GM03348 (cell line): ENCODE measurements around the gene MIDN.
A peak's percentile ranks its signal among the peaks of the same experiment; 100 is the strongest.

Experiments
- DNase-seq: peaks from one replicate; pipeline ENCODE4 v3.0.0; 2012; ENCODE audit warnings: low spot score

MIDN gene

GRCh38 chr19:1259206-1259875, 11.0 kb downstream of the MIDN start:
- DNase-seq = no peak

DNA sequence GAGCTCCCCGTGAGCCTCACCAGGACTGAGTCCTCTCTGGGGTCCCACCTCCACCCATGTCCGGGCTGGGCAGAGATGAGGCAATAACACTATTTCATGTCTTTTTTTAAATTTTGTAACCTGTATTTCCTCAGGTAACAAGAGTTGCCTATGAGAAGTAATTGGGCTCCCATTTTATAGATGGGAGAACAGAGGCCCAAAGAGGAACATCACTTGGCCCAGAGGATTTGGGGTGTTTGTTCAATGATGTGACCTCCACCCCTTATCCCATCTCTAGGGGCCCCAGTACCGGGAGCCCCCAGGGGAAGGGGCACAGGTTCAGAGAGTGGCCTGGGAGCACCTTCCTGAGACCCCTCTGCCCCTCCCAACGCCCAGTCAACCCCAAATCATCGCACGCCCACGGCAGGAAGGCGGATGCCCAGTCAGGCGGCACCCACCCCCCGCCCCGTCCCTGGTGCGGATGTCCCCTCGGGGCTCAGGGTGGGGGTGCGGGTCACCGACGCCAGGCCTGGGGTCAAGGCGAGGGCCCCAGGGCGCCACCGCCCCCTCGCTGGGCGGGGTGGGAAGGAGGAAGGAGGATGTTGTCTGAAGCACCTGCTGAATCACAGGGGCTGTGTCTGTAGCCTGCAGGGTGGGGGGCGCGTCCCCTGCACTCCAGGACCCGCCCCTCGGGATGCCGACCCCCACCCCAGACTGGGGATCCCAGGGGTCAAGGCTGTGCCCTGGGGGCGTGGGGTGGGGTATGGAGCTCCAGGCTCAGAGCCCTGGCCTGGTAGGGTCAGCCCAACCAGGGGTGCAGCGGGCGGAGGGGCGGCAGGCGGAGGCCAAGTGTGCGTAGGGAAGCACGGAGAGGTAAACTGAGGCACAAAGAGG, 11.7 kb downstream of the MIDN start:
- no peak for DNase-seq

DNA sequence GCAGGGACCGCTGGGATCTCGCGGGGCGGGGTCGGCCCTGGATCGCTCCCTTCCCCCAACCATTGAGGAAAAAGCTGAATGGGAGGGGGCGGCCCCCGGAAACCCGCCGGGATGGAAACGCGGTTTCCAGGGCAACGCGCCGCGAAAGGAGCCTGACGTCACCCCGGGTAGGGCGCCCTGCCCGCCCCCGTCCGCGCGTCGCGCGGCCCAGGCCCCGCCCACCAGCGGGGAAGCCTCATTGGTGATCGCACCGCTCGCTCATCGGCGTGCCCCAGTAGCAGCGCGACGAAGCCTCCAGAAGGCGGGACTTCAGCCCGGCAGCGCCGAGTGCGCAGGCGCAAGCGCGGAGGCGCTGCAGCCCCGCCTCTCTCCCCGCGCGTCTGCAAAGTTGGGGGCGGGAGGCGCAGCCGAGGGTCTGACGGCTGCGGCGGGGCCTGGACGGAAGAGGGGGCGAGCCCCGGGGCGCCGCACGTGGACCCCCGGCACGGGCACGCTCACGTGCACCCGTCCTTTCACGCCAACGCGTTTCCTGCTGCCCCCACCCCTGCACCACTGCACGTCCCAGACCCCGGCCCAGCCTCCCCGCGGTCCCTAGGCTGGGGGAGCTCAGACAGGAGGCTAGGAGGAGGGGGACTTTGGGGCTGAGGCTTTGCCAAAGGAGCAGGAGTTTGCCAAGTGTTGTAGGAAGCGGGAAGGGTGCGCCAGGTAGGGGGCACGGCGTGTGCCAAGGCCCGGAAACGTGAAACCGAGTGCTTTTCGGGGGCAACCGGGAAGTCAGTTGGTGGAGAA, 12.6 kb downstream of the MIDN start:
- peak; percentile 95 for DNase-seq

- DNase-seq = no peak
These were observed 13.1 kb downstream of the MIDN start for GRCh38 chr19:1261538-1261797.

- no peak for DNase-seq
These were observed 13.6 kb downstream of the MIDN start for GRCh38 chr19:1261798-1262622.

DNA sequence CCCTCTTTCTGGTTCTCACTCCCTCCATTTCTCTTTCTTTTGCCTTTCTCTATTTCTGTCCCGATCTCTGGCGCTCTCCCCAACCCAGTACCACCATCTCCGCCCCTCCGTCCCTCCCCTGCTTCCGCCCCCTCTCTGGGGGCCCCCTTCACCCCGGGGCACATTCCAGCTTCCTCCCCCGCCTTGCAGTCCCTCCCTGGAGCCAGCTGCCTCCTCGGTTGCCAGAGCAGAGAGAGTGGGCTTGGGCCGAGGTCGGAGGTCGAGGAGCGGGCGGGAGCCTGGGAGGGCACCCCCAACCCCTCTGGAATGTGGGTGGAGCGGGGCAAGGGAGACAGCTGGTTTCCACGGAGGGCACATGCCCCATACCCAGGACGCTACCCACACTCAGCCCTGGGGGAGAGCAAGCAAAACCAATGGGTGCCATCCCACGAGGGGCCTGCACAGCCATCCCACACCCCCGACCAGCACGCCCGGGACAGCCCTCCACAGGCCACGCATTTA, 14.3 kb downstream of the MIDN start:
- no peak for DNase-seq

DNA sequence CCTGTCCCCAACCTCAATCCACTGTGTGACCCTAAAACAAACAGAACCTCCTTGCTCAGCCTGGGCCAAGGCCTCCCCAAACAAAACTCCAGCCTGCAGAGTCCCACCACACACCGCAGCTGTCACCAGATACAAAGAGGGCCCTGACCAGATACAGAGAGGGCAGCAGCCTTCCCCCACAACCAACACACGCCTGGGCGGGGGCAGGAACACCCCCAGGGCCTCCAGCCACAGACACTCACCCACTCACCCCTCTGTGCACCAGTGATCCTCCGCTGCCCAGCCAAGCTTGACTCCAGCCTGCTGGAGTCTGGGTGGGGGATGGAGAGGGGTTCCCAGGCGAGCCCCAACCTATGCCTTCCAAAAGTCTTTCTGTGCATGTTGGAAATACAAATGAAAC, 14.8 kb downstream of the MIDN start:
- no peak for DNase-seq

GRCh38 chr19:1264801-1265614, 16.6 kb downstream of the MIDN start:
- DNase-seq = peak; percentile 86

DNA sequence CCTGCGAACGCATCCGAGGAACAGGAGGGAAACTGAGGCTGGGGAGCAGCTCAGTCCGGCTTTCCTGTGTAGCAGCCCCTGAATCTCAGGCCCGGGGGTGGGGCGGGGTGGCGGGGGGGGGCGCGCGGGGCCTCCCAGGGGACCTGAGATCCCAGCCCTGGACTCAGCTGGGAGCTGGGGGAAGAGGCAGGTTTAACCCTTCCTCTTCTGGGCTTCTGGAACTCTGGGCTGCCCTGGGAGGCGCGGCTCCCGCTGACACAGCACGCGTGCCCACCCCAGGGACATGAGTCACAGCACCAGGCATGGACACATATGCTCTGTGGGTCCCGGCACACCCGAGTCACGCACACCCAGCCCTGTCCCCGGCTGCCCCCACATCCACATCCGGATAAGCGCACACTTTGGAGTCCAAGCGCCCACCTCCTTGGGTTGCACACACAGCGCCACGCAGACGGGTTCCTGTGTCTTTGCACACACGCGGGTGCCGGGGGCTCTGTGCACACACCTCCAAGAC, 17.3 kb downstream of the MIDN start:
- DNase-seq = peak; percentile 70

DNA sequence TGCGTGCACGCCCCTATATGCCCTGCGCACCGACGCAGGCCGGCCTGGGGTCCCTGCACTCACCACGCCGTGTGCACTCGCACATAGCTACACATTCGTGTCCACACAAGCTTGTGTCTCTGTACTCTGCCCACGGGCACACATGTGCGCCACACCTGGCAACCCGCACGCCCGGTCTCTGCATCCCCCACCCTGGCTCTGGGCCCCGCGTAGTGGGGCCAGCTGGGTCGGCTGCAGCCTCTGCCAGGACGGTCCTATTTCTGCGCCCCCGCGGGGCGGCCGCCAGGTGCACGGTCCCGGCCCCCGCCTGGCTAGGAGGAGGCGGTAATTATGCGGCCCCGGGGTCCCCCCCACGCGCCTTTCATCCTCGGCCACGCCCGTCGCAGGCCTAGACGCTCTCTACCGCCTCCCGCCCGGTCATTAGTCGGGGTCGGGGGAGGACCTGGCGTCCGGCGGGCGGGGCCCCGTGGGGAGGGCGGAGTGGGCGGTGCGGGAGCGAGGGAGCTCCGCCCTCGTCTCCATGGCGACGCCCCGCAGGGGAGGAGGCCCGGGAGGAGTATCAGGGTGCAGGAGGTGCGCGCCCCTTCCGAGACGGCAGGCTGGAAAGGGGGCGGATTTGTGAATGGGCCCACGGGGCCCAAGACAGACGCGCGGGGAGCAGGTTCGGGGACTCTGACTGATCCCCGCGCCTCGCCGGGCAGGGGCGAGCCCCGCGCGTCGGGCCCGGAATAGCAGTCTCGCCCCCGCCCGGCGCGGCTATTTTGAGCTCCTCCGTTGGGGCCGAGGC, 17.9 kb downstream of the MIDN start:
- DNase-seq = peak; percentile 93

DNA sequence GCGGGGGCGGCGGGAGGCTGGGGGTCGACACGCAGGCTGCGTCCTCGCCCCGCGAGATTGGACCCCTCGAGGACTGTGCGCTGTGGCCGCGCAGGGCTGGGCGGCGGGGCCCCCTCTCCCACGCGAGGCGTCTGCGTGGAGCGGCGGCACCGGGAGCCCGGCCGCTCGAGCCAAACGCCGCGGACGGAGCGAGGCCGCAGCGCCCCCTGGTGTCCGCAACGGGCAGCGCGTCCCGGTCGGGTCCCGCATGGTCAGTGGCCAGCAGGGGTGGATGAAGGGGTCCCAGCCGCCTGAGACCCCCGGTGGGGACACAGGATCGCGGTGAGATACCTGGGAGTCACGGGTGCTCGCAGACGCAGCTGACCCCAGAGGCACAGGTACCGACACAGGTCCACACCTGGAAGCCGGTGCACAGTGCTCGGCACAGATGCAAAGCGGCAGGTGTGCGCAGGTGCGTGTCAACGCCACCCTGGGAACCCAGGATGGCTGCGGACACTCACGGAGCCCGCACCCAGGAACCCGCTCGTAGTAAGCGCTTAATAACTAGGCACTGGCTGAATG, 18.6 kb downstream of the MIDN start:
- peak; percentile 76 for DNase-seq

DNA sequence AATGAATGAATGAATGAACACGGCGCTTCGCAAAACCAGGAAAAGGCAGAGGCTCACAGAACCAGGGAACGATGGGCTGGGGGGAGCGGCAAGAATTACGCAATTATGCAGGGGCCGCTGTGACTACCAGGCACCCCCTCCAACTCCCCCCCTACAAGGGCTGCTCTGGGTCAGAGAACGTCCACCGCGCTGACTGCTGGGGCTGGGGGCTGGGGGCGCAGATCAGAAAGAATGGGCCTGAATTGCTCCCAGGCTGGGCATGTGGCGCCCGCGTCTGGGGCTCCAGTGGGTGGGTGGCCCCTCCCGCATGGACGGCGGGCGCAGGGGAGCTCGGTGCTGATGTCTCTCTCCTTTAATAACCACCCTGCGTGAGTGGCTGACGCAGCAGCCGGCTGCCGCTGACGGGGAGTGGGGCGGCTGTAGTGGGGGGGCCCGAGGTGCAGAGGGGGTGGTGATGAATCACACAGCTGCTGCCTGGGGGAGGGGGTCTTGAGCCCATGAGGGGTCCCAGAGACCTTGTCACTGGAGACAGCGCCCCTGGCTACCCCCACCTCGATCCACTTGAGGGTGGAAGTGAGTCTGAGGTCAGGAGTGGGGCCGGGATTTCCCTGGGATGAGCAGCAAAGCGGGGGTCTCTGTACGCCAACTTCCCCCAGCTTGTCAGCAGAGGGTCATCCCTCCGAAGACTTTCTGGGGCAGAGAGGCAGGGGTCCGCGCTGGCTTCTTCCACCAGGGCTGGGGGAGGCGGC, 19.3 kb downstream of the MIDN start:
- DNase-seq = no peak

DNA sequence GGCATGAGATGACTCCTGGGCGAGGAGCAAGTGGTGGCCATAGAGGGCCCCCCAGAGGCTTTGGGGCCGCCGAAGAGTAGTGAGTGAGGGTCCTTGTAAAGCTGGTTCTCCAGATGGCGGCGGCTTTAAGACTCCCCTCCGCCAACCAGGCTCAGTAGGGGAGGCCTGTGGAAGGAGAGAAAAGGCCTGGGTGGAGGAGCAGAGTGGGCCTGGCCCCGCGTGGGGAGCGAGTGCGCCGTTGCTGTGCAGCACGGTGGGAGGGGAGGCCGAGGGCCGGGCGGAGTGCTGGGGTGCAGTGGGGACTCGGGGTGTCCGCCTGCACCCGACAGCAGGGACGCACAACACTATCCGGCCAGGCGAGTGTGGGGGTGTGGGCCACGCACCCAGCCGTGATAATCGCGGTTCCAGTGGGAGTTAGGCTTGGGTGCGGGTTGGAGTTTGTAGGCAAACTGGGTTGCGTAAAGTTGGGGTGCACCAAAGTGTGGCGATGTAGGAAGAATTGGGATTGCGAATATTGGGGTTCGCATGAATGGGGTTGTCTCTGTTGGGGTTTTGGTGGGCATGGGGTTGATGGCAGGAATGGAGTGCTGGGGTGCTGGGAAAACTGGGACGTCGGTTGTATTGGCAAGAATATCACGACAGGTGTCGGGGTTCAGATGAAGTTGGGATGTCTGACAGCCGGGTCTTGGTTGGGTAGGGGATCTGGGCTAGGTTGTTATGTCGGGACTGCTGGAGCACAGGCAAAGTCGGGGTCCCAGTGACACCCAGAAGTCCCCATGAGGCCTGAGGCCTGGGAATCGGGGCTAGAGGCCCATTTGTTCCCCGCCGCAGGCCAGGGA, 20.1 kb downstream of the MIDN start:
- no peak for DNase-seq

GRCh38 chr19:1269065-1269477, 20.7 kb downstream of the MIDN start, which contains the start of gene CIRBP:
CIRBP (plus strand) TSS chr19:1269332; CDS start chr19:1270934, 1,602 bp downstream.
- peak; percentile 97 for DNase-seq

- peak; percentile 94 for DNase-seq
These were observed 21.3 kb downstream of the MIDN start for GRCh38 chr19:1269478-1270212.

- no peak for DNase-seq
These were observed 21.9 kb downstream of the MIDN start for GRCh38 chr19:1270213-1270853.
